Gastroesophageal sphincter (tissue), 3 donors: ENCODE results near the gene DROSHA.

ENCODE experiments used
- EP300 ChIP-seq: sonication (generic); formaldehyde crosslinking; IDR thresholded peaks from one replicate; pipeline ENCODE4 v1.6.1; 2017; ENCODE audit warnings: antibody characterized with exemption, mild to moderate bottlenecking
- POLR2A ChIP-seq, 2 donors: fragments of 450-650 bp; IDR thresholded peaks; one replicate each; pipeline ENCODE4 v1.6.1; 2017; ENCODE audit warnings: antibody characterized with exemption in 2 of 2, mild to moderate bottlenecking in 2 of 2, moderate library complexity in 1 of 2
- POLR2AphosphoS5 ChIP-seq: sonication (generic); formaldehyde crosslinking; IDR thresholded peaks from one replicate; pipeline ENCODE4 v1.6.1; 2017; ENCODE audit warnings: antibody characterized with exemption
- TF ChIP-seq, protein P1 (sequence below), 4 experiments: fragments of 200-600 bp in 2 of 4; fragments of 450-650 bp in 2 of 4; sonication (generic) in 1 of 4; IDR thresholded peaks; one replicate each; pipeline ENCODE4 v1.5.1; 2017 to 2019; ENCODE audit warnings: antibody characterized with exemption in 4 of 4, mild to moderate bottlenecking in 2 of 4, moderate library complexity in 2 of 4

- TF ChIP-seq, protein P1, sequence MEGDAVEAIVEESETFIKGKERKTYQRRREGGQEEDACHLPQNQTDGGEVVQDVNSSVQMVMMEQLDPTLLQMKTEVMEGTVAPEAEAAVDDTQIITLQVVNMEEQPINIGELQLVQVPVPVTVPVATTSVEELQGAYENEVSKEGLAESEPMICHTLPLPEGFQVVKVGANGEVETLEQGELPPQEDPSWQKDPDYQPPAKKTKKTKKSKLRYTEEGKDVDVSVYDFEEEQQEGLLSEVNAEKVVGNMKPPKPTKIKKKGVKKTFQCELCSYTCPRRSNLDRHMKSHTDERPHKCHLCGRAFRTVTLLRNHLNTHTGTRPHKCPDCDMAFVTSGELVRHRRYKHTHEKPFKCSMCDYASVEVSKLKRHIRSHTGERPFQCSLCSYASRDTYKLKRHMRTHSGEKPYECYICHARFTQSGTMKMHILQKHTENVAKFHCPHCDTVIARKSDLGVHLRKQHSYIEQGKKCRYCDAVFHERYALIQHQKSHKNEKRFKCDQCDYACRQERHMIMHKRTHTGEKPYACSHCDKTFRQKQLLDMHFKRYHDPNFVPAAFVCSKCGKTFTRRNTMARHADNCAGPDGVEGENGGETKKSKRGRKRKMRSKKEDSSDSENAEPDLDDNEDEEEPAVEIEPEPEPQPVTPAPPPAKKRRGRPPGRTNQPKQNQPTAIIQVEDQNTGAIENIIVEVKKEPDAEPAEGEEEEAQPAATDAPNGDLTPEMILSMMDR (IDR thresholded peaks at IDR 0.05): no peak
- TF ChIP-seq POLR2A (IDR thresholded peaks at IDR 0.05): no peak
- TF ChIP-seq EP300: no peak
- no peak for TF ChIP-seq POLR2AphosphoS5
These were observed 5.0 kb upstream of the DROSHA start for GRCh38 chr5:31536873-31537272.
